ENCODE results near the gene DIS3L2.

DIS3L2 gene

DNA sequence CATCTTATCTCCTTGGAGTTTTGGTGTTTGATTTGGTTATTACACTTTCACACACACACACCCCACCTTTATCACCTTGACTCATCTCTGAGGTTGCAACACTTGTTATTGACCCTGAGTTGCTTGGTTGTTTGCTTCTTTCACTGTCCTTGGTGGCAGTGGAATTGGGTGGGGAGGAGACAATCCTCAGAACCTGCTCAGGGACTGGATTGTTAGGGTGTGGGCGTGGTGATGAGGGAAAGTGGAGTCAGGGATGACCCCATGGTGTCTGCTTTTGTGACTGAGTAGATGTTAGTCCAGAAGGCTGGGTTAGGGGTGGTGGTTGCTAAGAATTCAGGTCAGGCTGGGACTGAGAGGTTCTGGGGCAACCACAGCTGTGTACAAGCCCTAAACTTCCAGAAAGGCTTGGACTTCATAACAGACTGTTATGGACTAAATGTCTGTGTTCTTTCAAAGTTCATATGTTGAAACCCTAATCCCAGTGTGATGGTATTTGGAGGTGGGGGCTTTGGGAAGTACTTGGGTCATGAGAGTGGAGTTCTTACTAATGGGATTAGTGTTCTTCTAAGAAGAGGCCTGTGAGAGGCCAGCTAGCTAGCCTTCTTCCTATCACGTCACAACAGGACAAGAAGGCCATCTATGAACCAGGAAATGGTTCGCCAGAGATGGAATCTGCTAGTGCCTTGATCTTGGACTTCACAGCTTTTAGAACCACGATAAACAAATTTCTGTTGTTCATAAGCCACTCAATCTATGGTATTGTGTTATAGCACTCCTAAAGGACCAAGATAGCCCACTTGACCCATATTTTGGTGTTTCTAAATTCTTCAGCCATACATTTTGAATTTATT lies 3.4 kb upstream of the DIS3L2 start:
- no peak for DNase-seq

DNA sequence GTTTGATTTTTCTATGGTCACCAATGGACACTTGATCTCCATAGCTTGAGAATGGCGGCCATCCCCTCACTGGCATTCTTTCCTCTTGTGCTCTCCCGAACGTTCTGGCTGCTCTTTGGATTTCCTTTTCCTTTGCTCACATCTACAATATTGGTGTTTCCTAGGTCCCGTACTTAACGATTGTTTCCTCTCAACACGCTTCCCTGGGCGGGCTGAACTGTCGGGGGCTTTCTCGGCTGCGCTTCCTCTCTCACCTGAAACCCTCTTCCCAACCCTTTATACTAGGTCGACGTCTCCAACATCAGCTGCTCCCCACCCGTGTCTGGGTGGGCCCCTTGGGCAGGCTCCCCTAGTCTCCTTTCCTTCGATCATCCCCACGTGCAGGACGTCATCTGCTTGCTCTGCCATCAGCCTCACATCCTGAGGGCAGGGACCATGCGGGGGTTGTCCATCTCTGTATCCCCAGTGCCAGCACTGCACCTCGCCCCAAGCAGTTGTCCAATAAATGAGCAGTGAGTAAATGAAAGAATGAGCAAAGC lies 634 bp upstream of the DIS3L2 start:
- DNase-seq: no peak

DNA sequence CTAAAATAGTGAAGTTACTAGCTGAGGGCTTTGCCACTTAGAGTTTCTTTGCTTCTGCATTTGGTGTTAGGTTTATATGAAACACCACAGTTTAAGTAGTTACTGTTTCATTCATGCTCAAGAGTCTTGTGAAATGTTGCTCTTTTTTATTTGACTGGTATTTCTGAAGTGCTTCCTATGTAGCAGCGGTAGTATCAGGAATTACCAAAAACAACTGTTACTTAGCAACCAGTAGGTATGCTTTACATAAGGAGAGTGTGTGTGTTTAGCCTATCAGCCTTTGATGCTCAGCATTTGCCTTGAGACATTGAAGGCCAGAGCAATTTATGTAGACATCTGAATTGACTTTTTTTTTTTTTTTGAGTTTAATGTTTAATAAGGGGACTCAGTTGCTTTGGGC lies 3.6 kb downstream of the DIS3L2 start:
- DNase-seq: no peak

DNA sequence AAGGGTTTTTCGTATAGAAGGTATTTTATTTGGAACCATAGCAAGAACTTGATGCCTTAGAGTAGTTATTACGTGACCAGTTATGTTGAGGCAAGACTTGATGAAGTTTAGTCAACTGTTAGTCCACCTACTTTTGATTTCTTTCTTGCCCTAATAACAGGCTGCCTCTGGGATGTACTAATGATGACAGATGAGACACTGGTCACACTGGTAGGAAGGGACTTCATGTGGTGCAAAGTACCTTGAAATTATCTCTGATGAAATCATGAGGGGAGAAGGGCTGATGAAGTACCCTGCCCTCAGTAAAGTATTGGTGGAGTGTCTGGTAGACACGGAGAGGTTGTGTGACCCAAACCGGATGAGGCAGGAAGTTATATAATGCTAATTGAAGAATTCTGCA lies 5.4 kb downstream of the DIS3L2 start:
- DNase-seq: no peak

- no peak for DNase-seq
These were observed 7.3 kb downstream of the DIS3L2 start for GRCh38 chr2:231968820-231969219.

GRCh38 chr2:231970461-231970860 lies 8.9 kb downstream of the DIS3L2 start:
- no peak for DNase-seq

GRCh38 chr2:231975001-231975400 lies 13.5 kb downstream of the DIS3L2 start:
- DNase-seq: no peak

GRCh38 chr2:231977430-231977829 lies 15.9 kb downstream of the DIS3L2 start:
- DNase-seq: no peak

DNA sequence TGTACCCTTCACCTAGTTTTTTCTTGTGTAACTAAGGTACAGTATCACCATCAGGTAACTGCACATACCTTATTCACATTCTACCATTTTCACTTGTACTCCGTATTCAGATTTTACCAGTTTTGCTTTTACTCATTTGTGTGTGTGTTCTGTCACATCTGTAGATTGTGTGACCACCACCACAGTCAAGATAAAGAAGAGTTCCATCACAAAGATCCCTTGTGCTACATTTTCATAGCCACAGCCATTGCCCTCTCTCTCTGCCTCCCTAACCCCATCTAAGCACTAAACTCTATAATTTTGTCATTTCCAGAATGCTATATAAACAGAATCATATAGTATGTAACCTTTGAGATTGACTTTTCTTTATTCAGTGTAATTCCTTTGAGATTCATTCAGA lies 23.5 kb downstream of the DIS3L2 start:
- no peak for DNase-seq

DNA sequence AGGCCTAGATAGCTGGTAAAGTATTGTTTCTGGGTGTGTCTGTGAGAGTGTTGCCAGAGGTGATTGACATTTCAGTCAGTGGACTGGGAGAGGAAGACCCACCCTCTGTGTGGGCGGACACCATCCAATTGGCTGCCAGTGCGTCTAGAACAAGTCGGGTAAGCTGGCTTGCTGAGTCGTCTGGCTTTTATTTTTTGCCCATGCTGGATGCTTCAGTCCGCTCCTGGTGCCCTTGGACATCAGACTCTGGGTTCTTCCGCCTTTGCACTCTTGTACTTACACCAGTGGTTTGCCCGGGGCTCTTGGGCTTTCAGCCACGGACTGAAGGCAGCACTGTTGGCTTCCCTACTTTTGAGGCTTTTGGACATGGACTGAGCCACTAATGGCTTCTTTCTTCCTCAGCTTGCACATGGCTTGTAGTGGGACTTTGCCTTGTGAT lies 24.3 kb downstream of the DIS3L2 start:
- DNase-seq: no peak

- DNase-seq: no peak
These were observed 25.7 kb downstream of the DIS3L2 start for GRCh38 chr2:231987124-231987727.

DNA sequence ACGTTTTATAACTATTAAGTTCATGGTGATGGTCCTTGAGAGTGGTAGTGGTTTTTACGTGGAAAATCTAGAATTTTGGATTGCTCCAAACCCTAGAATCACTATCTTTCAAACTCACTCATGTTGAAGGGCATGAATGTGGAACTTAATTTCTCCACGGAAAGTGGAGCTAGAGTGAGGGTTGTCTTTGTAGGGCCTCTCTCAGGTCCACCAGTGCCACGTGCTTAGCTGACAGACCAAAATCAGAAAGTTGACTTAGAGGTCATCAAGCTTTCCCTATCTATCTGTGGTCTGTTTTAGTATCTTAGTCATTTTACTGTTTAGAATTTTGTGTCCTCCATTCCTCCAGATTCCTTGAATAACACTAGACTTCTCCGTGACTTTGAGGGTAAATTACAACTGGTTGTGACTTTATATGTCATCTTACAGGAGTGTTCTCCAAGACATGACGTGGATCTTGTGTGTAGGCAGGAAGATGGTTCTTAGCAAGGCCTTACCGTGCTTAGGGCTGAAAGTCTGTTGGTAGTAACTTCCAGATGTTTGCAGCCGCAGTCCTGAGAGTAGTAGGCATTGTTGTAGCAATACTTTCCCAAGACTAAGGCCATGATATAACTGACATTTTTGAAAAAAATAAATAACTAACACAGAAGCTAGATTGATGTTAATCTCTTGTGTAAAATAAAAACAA lies 26.8 kb downstream of the DIS3L2 start:
- no peak for DNase-seq

DNA sequence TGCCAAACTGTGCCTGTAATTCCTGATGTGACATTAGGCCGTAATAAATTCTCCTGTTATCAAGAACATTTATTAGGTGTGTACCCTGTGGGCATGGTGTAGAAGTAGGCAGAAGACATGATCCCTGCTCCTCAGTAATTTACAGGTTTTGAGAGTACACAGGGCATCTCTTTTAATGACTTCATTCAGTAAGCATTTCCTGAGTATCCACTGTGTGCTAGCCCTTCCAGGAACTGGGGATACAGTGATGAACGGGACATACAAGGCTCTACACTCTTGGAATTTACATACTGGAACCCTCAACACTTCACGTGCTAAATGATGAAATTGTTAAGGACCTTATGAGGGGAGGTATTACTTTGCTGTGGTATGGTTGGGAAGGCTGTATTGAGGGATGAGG lies 30.2 kb downstream of the DIS3L2 start:
- no peak for DNase-seq

DNA sequence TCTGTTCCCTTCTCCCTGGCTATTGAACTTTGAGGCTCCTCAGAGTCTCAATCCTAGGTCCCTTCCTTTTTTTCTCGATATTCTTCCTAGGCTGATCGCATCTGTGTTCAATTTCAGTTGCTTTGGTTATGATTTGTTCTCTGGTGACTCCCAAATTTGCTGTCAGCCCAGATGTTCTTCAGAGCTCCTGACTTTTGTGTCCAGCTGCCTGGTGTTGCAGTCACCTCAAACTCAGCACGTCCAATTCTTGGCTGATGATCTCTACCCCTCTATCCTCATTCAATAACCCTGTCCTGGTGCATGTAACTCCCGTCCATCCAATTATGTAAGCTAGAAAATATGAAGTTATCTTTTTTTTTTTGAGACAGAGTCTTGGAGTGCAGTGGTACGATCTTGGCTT lies 31.4 kb downstream of the DIS3L2 start:
- DNase-seq: no peak

DNA sequence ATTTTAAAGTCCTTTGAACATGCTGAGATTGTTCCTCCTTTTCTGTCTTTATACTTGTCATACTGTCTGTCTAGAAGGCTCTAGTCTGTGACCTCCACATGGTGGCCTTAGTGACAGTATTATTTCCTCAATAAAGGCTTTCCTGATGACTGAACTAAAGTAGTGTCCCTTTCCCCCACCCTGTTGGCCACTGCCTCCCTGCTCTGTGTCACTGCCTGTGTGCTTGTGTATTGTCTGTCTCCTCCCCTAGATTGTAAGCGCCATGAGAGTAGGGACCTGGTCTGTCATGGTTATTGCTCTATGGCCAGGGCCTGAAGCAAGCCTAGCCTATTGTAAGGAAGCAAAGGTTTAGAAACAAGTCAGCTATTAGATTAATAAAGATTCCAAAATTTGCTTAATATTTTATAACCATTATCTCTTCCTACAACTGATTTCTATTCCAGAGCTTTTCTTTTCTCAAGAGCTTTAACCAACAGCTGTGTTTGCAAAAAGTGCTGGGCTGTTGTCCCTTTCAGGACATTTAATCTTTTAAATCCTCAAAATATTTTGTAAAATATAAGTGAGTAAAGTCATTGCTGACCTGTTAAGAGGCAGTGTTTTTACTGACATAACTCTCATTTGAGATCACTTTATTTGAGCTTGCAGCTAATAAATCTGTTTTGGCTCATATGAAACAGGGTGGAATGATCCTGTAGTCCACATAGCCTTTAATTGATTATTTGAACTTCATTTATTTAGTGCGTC lies 35.5 kb downstream of the DIS3L2 start:
- no peak for DNase-seq

DNA sequence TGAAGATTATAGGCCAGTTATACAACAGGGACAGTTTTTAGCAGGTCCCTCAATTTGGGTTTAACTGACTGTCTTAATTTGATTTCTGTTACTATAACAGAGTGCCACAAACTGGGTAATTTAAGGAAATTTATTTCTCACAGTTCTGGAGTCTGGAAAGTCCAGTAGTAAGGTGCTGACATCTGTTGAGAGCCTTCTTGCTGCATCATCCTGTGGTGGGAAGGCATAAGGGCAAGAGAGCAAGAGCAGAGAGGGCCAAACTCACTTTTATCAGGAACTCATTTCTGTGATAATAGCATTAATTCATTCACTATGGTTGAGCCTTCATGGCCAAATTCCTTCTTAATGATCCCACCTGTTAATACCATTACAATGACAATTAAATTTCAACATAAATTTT lies 36.5 kb downstream of the DIS3L2 start:
- DNase-seq: no peak

DNA sequence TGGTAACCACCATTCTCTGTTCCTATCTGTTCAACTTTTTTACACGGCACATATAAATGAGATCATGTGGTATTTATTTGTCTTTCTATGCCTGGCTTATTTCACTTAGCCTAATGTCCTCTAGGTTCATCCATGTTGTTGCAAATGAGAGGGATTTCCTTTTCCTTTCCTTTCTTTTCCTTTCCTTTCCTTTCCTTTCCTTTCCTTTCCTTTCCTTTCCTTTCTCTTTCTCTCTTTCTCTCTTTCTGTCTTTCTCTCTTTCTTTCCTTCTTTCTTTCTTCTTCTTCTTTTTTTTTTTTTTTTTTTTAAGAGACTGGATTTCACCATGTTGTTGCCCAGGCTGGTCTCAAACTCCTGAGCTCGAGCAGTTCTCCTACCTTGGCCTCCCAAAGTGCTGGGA lies 38.9 kb downstream of the DIS3L2 start:
- DNase-seq: no peak

DNA sequence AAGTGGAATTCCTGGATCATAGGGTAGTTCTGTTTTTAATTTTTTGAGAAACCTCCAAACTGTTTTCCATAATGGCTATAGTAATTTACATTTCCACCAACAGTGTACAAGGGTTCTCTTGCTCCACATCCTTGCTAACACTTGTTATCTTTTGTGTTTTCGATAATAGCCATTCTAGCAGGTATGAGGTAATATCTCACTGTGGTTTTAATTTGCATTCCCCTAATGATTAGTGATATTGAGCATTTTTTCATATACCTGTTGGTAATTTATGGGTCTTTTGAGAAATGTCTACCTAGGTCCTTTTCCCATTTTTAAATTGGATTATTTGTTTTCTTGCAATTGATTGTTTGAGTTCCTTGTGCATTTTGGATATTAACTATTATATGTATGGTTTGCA lies 39.6 kb downstream of the DIS3L2 start:
- DNase-seq: no peak

GRCh38 chr2:232006253-232006652 lies 44.7 kb downstream of the DIS3L2 start:
- no peak for DNase-seq

DNA sequence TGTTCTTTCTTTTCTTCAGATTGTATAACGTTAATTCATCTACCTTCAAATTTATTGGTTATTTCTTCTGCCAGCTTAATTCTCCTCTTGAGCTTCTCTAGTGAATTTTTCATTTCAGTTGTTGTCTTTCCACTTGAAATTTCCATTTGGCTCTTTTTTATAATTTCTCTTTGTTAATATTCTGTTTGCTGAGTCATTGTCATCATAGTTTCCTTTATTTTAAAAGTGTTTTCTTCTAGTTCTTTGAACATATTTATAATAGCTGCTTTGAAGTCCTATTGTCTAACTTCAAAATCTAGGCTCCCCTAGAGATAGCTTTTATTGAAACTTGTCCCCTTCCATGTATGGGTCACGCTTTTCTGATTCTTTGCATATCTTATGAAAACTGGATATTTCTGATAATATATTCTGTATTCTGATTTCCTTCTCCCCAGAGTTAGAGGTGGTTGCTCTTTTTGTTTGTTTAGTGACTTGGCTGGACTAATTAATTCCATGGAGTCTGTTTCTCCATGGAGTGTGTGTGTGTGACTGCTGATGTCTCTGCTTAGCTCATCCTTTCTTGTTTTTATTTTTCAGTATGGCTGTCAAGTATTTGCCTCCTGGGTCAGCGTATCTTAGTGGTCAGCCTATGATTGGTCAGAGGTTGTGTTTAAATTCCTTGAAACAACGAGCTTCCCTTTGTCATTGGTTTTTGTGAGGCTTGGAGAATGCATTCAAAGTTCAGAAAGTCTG lies 47.6 kb downstream of the DIS3L2 start:
- no peak for DNase-seq

DNA sequence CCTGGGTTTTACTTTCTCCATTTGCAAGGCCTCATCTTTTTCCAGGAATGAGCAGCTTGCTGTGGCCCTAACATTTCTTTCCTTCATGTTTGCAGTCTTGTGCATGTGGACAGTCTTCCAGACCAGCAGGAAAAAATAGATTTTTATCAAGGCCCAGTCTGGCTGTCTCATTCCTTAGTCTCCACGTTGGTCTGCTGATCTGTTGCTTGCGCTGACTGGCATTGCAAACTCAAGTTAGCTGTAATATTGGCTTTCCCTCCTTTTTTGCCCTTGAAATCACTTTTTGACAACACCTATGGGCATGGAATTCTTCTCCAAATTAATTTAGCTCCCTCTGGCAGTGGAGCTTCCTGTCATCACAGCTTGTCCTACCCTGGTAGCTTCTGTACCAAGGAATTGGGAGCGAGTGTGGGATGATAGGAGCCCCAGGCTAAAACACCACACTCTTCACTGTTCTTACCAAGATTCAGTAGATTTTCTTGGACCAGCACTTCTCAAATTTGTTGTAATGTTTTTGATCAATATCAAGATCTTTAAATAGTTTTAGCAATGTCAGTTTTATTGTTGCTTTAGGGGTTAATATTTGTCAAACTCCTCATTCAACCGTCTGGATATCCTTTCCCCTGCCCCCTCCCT lies 48.2 kb downstream of the DIS3L2 start:
- no peak for DNase-seq

All from DMS 273 treated with DMSO at 0.1 percent for 48 hours (cell line).